HL-60 (cell line): ENCODE data around the gene A3GALT2.

Source experiments
- DNase-seq, 2 experiments: peaks; one replicate each; pipeline ENCODE4 v3.0.0-alpha.2; 2010 to 2020; ENCODE audit warnings: low read depth in 1 of 2, low spot score in 1 of 2
- H3K27ac ChIP-seq: fragments of 250-450 bp; sonication (Bioruptor Pico); replicated peaks from 2 replicates; pipeline ENCODE4 v1.5.1; 2020; ENCODE audit warnings: mild to moderate bottlenecking, moderate library complexity
- H3K27me3 ChIP-seq: fragments of 250-450 bp; sonication (Bioruptor Pico); 2 replicates; pipeline ENCODE4 v1.5.1; 2021; ENCODE audit warnings: mild to moderate bottlenecking, moderate library complexity; ENCODE audit not compliant: insufficient read depth, poor library complexity, severe bottlenecking
- H3K4me3 ChIP-seq: replicated peaks from 2 replicates; pipeline ENCODE4 v1.5.1; 2011; ENCODE audit warnings: mild to moderate bottlenecking, control low read depth, low read length; ENCODE audit not compliant: insufficient read depth
- GABPA ChIP-seq: IDR thresholded peaks from 2 replicates; pipeline ENCODE4 v1.6.1; 2012; ENCODE audit warnings: low read depth
- POLR2AphosphoS5 ChIP-seq: IDR thresholded peaks from 2 replicates; pipeline ENCODE4 v1.6.1; 2012; ENCODE audit warnings: low read depth
- REST ChIP-seq: IDR thresholded peaks from 2 replicates; pipeline ENCODE4 v1.6.1; 2012; ENCODE audit warnings: low read depth; ENCODE audit not compliant: insufficient replicate concordance
- SPI1 ChIP-seq: IDR thresholded peaks from 2 replicates; pipeline ENCODE4 v1.6.1; 2012; ENCODE audit warnings: low read depth, mild to moderate bottlenecking, borderline replicate concordance
- TF ChIP-seq, protein P1 (sequence below): IDR thresholded peaks from one replicate; pipeline ENCODE4 v1.5.1; 2011; ENCODE audit warnings: low read length, control low read depth, inconsistent platforms; ENCODE audit not compliant: insufficient read depth

The A3GALT2 gene

DNA sequence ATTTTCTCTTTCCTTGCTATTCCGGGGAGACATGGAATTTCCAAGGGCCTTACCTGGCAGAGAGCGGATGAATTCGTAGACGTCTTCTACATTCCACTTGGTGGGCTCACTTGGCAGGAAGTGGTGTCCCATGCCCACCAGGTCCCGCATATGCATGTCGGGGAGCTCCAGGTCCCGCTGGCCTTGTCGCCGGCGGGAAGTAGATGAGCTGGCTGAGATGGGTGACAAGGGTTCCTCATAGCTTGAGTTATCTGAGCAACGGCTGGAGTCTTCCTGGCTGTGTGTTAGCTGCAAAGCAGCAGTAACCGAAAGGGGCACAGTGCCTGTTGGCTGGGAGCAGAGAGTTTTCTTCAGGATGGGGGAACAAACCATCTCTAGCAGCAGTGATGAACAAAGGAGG lies 7.9 kb upstream of the A3GALT2 start:
- H3K27ac ChIP-seq, result no peak overlapping the region
- DNase-seq, result no peak
- TF ChIP-seq, protein P1, sequence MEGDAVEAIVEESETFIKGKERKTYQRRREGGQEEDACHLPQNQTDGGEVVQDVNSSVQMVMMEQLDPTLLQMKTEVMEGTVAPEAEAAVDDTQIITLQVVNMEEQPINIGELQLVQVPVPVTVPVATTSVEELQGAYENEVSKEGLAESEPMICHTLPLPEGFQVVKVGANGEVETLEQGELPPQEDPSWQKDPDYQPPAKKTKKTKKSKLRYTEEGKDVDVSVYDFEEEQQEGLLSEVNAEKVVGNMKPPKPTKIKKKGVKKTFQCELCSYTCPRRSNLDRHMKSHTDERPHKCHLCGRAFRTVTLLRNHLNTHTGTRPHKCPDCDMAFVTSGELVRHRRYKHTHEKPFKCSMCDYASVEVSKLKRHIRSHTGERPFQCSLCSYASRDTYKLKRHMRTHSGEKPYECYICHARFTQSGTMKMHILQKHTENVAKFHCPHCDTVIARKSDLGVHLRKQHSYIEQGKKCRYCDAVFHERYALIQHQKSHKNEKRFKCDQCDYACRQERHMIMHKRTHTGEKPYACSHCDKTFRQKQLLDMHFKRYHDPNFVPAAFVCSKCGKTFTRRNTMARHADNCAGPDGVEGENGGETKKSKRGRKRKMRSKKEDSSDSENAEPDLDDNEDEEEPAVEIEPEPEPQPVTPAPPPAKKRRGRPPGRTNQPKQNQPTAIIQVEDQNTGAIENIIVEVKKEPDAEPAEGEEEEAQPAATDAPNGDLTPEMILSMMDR, result no peak
- TF ChIP-seq REST (no peak), SPI1 (no peak), POLR2AphosphoS5 (no peak), GABPA (no peak)
- H3K27me3 ChIP-seq, result no peaks in the 10 kb centered on the region
- no peak overlapping the region for H3K4me3 ChIP-seq

DNA sequence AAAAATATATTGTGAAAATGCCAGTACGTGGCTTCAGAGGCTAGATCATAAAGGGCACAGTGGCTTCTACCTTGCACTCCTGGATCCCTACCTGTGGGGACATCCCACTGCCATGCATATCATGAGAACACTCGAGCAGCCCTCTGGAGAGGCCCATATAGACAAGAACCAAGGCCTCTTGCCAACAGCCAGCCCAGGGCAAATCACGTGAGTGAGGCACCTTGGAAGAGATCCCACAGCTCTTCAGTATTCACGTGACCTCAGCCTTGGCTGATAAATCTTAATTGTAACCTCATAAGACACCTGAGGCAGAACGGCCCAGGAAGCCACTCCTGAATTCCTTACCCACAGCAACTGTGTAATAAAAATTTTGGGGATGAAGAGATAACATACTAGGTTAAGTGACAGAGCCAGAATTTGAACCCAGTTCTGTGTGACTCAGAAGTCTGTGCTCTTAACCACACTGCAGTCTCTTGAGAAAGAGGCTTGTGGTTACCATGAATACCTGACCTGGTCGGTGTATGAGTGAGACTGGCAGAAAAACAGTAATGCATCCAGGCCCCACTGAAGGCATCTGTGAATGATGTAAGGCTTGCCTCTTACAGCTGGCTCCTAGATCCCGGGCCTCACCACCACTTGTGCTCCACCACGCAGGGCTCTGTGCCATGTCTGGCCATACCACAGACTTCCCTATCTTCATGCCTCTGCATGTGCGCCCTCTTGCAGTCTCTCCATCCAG lies 6.9 kb upstream of the A3GALT2 start:
- H3K27me3 ChIP-seq, result no peaks in the 10 kb centered on the region
- H3K4me3 ChIP-seq, result no peak overlapping the region
- TF ChIP-seq GABPA, result no peak
- TF ChIP-seq, protein P1, result no peak
- no peak; the same call in 1 of the 2 replicates for TF ChIP-seq POLR2AphosphoS5
- peak; percentile 77 to 87 for DNase-seq
- no peak overlapping the region for H3K27ac ChIP-seq

DNA sequence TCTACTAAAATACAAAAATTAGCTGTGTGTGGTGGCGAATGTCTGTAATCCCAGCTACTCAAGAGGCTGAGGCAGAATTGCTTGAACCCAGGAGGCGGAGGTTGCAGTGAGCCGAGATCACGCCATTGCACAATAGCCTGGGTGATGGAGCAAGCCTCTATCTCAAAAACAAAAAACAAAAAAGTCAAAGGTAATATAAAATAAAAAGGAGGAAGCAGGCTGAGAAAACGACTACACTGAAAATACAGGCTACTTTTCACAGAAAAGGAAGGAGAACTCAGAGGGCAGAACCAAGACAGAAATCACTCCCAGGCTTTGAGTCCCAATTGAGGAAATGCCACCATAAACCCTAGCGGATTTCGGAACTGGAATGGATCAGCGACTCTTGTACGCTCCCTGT lies 5.9 kb upstream of the A3GALT2 start:
- Histone ChIP-seq H3K4me3 (no peak overlapping the region), H3K27me3 (no peaks in the 10 kb centered on the region), H3K27ac (peak overlapping the region; percentile 23)
- TF ChIP-seq SPI1, result peak; percentile 31; the same call in 1 of the 2 replicates
- no peak for TF ChIP-seq REST
- DNase-seq, result peak; percentile 58 to 81

DNA sequence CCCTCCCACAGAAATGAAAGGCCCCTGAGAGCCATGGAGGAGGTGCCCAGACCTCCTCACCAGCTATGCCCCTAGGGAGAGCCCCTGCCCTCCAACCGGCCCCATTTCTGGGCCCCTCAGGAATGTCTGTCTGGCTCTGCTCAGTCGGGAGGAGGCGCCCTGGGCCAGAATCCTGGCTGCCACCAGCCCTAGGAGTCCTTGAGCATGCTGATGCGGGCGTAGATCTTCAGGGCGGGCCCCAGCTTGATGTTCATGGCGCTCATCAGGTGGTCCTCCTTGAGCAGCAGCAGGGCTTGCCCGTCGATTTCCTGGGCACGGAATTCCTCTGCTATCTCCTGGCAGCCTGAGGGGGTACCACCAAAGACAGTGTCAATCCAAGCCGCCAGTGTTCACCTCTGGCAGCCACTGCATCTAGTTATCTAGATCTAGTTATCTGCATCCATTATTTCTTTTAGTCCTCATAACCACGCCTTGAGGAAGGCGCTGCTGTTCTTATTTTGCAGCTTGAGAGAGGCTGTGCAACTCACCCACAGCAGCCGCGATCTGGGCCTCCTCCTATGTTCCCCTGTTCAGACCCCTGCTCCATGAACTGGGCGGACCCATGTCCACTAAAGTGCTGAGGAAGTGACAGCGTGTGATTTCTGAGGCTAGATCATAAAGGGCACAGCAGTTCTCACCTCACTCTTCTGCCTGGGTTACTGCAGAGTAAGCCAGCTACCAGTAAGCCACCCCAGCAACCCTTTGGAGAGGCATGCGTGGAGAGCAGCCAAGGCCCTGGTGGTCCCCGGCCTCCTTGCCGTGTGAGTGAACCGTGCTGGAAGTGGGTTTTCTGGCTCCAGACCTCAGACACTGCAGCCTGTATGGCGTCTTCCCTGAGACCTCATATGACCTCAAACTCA lies 4.0 kb upstream of the A3GALT2 start:
- TF ChIP-seq, protein P1, result no peak
- TF ChIP-seq GABPA, result no peak
- TF ChIP-seq SPI1, result no peak
- no peak for TF ChIP-seq POLR2AphosphoS5
- TF ChIP-seq REST, result no peak
- no peak overlapping the region for H3K4me3 ChIP-seq
- no peak for DNase-seq
- no peak overlapping the region for H3K27ac ChIP-seq
- no peaks in the 10 kb centered on the region for H3K27me3 ChIP-seq
